RWPE2 (cell line): Measurements from ENCODE around the gene OXNAD1.

Experiments used
- ATAC-seq: fragments of 200-7000 bp; cut with Tn5 transposase; 3 replicates; pipeline ENCODE4 v1.9.1; 2021; ENCODE audit warnings: low read depth
- DNase-seq: peaks from one replicate; pipeline ENCODE4 v3.0.0-alpha.2; 2020; ENCODE audit warnings: low spot score
- H3K27ac ChIP-seq: fragments of 450-650 bp; 2 replicates; pipeline ENCODE4 v1.5.1; 2017; ENCODE audit warnings: mild to moderate bottlenecking; ENCODE audit not compliant: poor library complexity, severe bottlenecking
- H3K27me3 ChIP-seq: fragments of 250-450 bp; sonication (Bioruptor Pico); 2 replicates; pipeline ENCODE4 v1.5.1; 2021; ENCODE audit warnings: mild to moderate bottlenecking, moderate library complexity; ENCODE audit not compliant: insufficient read depth, poor library complexity, severe bottlenecking
- H3K36me3 ChIP-seq: fragments of 250-450 bp; sonication (Bioruptor Pico); 2 replicates; pipeline ENCODE4 v1.5.1; 2020; ENCODE audit warnings: low read depth, mild to moderate bottlenecking, moderate library complexity
- H3K4me1 ChIP-seq: fragments of 250-450 bp; sonication (Bioruptor Pico); 2 replicates; pipeline ENCODE4 v1.5.1; 2021; ENCODE audit warnings: mild to moderate bottlenecking, moderate library complexity; ENCODE audit not compliant: insufficient read depth, poor library complexity, severe bottlenecking
- H3K4me3 ChIP-seq: fragments of 250-450 bp; sonication (Bioruptor Pico); 2 replicates; pipeline ENCODE4 v1.5.1; 2021; ENCODE audit warnings: mild to moderate bottlenecking, moderate library complexity; ENCODE audit not compliant: severe bottlenecking
- H3K9me3 ChIP-seq: fragments of 250-450 bp; sonication (Bioruptor Pico); 2 replicates; pipeline ENCODE4 v1.5.1; 2021; ENCODE audit warnings: mild to moderate bottlenecking, moderate library complexity; ENCODE audit not compliant: severe bottlenecking
- CTCF ChIP-seq: fragments of 450-650 bp; IDR thresholded peaks from one replicate; pipeline ENCODE4 v1.5.1; 2017; ENCODE audit warnings: mild to moderate bottlenecking, moderate library complexity; ENCODE audit not compliant: poor library complexity, severe bottlenecking

OXNAD1 gene

GRCh38 chr3:16326724-16327349 lies 61.8 kb downstream of the OXNAD1 start:
- Histone ChIP-seq H3K27ac (no peak overlapping the region), H3K9me3 (no peaks in the 10 kb centered on the region), H3K27me3 (no peaks in the 10 kb centered on the region), H3K4me3 (no peak overlapping the region), H3K4me1 (no peaks in the 10 kb centered on the region), H3K36me3 (no peaks in the 10 kb centered on the region)
- DNase-seq (no peak), ATAC-seq (no peak)
- TF ChIP-seq CTCF: no peak

- H3K4me1 ChIP-seq: no peaks in the 10 kb centered on the region
- no peaks in the 10 kb centered on the region for H3K27me3 ChIP-seq
- ATAC-seq (no peak), DNase-seq (no peak)
- no peaks in the 10 kb centered on the region for H3K9me3 ChIP-seq
- H3K36me3 ChIP-seq: no peaks in the 10 kb centered on the region
- H3K27ac ChIP-seq: no peak overlapping the region
- no peak for TF ChIP-seq CTCF
- no peak overlapping the region for H3K4me3 ChIP-seq
Observed at GRCh38 chr3:16328124-16328523, 63.1 kb downstream of the OXNAD1 start.

- Histone ChIP-seq H3K9me3 (no peaks in the 10 kb centered on the region), H3K36me3 (no peaks in the 10 kb centered on the region), H3K4me3 (no peak overlapping the region), H3K27me3 (no peaks in the 10 kb centered on the region), H3K4me1 (no peaks in the 10 kb centered on the region), H3K27ac (no peak overlapping the region)
- DNase-seq (no peak), ATAC-seq (no peak)
- TF ChIP-seq CTCF: no peak
Observed at GRCh38 chr3:16329036-16329825, 64.2 kb downstream of the OXNAD1 start.

GRCh38 chr3:16329826-16330129 lies 64.8 kb downstream of the OXNAD1 start:
- H3K36me3 ChIP-seq: no peaks in the 10 kb centered on the region
- no peak for DNase-seq
- no peak for ATAC-seq

More at GRCh38 chr3:16329826-16330129, 64.8 kb downstream of the OXNAD1 start:
- TF ChIP-seq CTCF: no peak
- H3K4me3 ChIP-seq: no peak overlapping the region
- no peaks in the 10 kb centered on the region for H3K9me3 ChIP-seq
- no peak overlapping the region for H3K27ac ChIP-seq
- H3K4me1 ChIP-seq: no peaks in the 10 kb centered on the region
- H3K27me3 ChIP-seq: no peaks in the 10 kb centered on the region
